ENCODE measurements around the gene TULP4. TPM values are rescaled to one million over a fixed set of nuclear protein-coding genes. Genes with fewer than 3 reads are reported as not detected.
"Not testable (repeated sequence)": the region's sequence is repeated elsewhere in the genome, so short reads cannot be mapped to it uniquely, and the experiment has no call there.

TULP4 gene
- total and polyA plus RNA-seq, 7 experiments from 2014 or later, result 33.3 to 79.0 (median 51.8) TPM

DNA sequence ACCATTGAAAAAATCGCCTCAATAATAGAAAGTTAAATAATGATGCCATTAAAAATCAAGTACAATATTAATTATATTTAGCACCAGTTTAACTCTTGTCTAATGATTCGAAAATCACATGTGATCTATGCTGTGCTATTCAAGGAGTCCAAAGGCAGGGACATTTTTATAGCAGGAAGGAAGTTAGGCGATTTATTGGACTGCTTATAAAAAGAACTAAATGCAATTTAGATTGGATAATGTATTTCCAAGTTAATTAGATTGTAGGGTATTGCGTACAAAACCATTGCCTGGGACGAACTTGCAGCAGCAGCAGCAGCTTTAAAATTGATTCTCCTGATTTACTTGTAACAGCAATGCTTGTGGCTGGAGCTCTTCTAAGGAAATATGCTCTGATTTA, 160.2 kb downstream of the TULP4 start:
- Mint-ChIP-seq H3K27me3 (no peaks in the 10 kb centered on the region), H3K36me3 (peaks cover 6 to 55% (median 49%) of the 10 kb centered on the region in 5 donors), H3K4me3 (no peak overlapping the region), H3K4me1 (no peaks in the 10 kb centered on the region), H3K27ac (no peak overlapping the region), H3K9me3 (peaks cover 0 to 1% (median 0%) of the 10 kb centered on the region in 11 donors)
- no peaks in the 10 kb centered on the region for H3K27me3 ChIP-seq (ENCODE audit: control insufficient read depth in 2 of 2, insufficient read depth in 2 of 2, low read length in 2 of 2)
- ChIA-PET CTCF (no interaction called here), POLR2A (no interaction called here)
- intact Hi-C loops (cut with micrococcal nuclease), result no loop called here
- no peak overlapping the region for H3K27ac ChIP-seq (ENCODE audit: low read depth, low read length)
- no peak for DNase-seq
- peaks cover 0 to 3% (median 0%) of the 10 kb centered on the region in 3 experiments for H3K36me3 ChIP-seq (ENCODE audit: control insufficient read depth in 2 of 3, insufficient read depth in 3 of 3, low read length in 3 of 3)
- no peaks in the 10 kb centered on the region for H3K9me3 ChIP-seq (ENCODE audit: control insufficient read depth in 2 of 3, low read length in 3 of 3)
- no peak for ATAC-seq
- no peak overlapping the region for H3K4me3 ChIP-seq (ENCODE audit: low read length)
- H3K4me1 ChIP-seq (ENCODE audit: control insufficient read depth in 2 of 2, insufficient read depth in 2 of 2, low read length in 2 of 2), result no peaks in the 10 kb centered on the region

DNA sequence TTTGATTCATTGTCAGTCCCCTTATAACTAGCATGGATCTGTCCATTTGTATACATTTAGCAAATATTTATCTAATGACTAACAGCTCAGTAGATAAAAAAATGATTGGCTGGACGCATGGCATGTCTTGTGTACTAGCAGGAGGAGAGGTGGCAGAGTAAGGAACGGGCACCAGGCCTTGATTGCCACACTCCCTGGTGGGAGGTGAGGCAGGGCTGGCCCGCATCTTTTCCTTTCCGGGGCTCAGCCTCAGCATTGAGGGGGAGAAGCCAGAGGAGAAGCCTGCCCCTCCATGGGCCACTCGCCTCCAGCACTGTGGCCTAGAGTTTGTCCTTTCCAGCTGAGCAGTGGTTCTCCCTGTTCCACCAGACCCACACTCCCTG, 162.7 kb downstream of the TULP4 start:
- Mint-ChIP-seq H3K36me3 (peaks cover 7 to 51% (median 49%) of the 10 kb centered on the region in 5 donors), H3K27me3 (no peaks in the 10 kb centered on the region), H3K4me3 (no peak overlapping the region), H3K9me3 (peaks cover 0 to 1% (median 0%) of the 10 kb centered on the region in 11 donors), H3K4me1 (no peaks in the 10 kb centered on the region), H3K27ac (no peak overlapping the region)
- no peak overlapping the region for H3K27ac ChIP-seq (ENCODE audit: low read depth, low read length)
- CTCF ChIA-PET, result no interaction called here
- intact Hi-C loops (cut with micrococcal nuclease), result no loop called here
- no peaks in the 10 kb centered on the region for H3K4me1 ChIP-seq (ENCODE audit: control insufficient read depth in 2 of 2, insufficient read depth in 2 of 2, low read length in 2 of 2)
- ATAC-seq (no peak), DNase-seq (no peak)
- no peak overlapping the region for H3K4me3 ChIP-seq (ENCODE audit: low read length)
- H3K27me3 ChIP-seq (ENCODE audit: control insufficient read depth in 2 of 2, insufficient read depth in 2 of 2, low read length in 2 of 2), result no peaks in the 10 kb centered on the region
- H3K36me3 ChIP-seq (ENCODE audit: control insufficient read depth in 2 of 3, insufficient read depth in 3 of 3, low read length in 3 of 3), result peaks cover 0 to 8% (median 0%) of the 10 kb centered on the region in 3 experiments
- POLR2A ChIA-PET, result no interaction called here
- no peaks in the 10 kb centered on the region for H3K9me3 ChIP-seq (ENCODE audit: control insufficient read depth in 2 of 3, low read length in 3 of 3)

DNA sequence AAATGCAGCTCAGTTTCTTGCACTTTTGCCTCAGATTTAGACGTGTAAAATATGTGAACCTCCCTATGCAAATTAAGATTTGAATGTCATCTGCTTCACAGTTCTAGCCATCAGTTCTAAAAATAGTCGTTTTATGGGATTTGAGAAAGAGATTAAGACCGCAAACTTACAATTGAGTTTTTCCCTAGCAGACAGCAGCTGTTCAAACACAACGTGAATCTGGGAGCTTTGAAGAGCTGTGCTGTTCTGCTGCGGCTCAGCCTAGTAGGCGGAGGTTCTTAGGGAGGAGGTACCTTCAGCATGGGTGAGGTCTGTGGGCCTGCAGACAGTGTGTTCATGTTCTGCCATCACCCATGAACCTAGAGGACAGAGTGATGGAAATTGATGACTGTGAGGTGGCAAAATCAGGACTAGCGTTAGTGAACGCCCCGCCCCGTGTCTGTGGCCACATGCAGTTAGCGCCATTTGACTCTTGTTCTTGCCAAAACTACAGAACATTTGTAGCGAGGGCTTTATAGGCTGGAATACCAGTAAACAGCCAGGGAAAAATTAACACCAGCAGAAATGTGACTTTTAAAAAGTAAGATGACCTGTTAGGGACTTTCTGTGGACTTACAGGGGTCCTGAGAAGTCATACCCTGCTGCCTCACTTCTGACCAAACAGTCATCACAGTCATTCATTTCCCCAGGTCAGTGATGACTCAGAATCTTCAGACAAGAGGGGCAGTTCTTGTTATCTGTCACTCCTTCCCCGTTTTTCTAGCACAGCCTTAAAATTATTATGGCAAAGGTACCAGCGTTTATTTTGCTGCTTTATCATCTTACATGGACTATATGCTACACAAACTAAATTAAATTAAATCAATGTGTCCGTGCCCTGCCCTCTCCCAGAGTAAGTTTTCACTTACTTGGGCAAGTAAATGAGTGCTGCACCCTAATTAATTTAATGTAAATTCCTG, 163.4 kb downstream of the TULP4 start:
- Histone ChIP-seq H3K27ac (ENCODE audit: low read depth, low read length) (no peak overlapping the region), H3K36me3 (ENCODE audit: control insufficient read depth in 2 of 3, insufficient read depth in 3 of 3, low read length in 3 of 3) (peaks cover 0 to 14% (median 0%) of the 10 kb centered on the region in 3 experiments), H3K4me3 (ENCODE audit: low read length) (no peak overlapping the region), H3K27me3 (ENCODE audit: control insufficient read depth in 2 of 2, insufficient read depth in 2 of 2, low read length in 2 of 2) (no peaks in the 10 kb centered on the region), H3K4me1 (ENCODE audit: control insufficient read depth in 2 of 2, insufficient read depth in 2 of 2, low read length in 2 of 2) (no peaks in the 10 kb centered on the region), H3K9me3 (ENCODE audit: control insufficient read depth in 2 of 3, low read length in 3 of 3) (no peaks in the 10 kb centered on the region)
- POLR2A ChIA-PET, result no interaction called here
- Mint-ChIP-seq H3K9me3 (peaks cover 0 to 1% (median 0%) of the 10 kb centered on the region in 11 donors), H3K4me1 (no peaks in the 10 kb centered on the region), H3K27ac (peak overlapping the region in 1 of 9 donors; percentile 1), H3K27me3 (no peaks in the 10 kb centered on the region), H3K36me3 (peaks cover 7 to 52% (median 47%) of the 10 kb centered on the region in 5 donors), H3K4me3 (no peak overlapping the region)
- intact Hi-C loops (cut with micrococcal nuclease), result no loop called here
- ATAC-seq (no peak), DNase-seq (no peak)
- CTCF ChIA-PET, result no interaction called here

DNA sequence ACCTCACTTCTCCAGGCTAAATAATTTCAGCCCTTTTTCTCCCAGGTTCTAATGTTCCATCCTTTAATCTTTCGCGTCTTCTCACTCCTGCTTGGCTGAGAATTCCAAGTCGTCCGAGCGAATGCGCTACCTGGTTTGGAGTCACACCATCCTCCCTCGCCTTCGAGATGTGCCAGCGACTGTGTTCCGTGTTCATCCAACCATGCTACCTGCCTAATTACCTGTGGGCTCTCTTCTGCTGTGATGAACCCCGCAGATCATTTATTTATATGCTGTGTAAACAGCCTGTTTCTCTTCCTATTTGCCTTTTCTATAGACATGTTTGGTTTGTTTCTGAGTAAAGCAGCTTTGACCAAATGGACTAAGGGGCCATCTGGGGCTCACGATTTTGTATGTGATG, 164.1 kb downstream of the TULP4 start:
- no peak overlapping the region for H3K4me3 ChIP-seq (ENCODE audit: low read length)
- DNase-seq (no peak), ATAC-seq (no peak)
- ChIA-PET POLR2A (no interaction called here), CTCF (no interaction called here)
- H3K4me3 Mint-ChIP-seq, result no peak overlapping the region
- H3K4me1 ChIP-seq (ENCODE audit: control insufficient read depth in 2 of 2, insufficient read depth in 2 of 2, low read length in 2 of 2), result no peaks in the 10 kb centered on the region
- H3K27me3 Mint-ChIP-seq, result no peaks in the 10 kb centered on the region
- no peaks in the 10 kb centered on the region for H3K9me3 ChIP-seq (ENCODE audit: control insufficient read depth in 2 of 3, low read length in 3 of 3)
- peaks cover 0 to 1% (median 0%) of the 10 kb centered on the region in 11 donors for H3K9me3 Mint-ChIP-seq
- H3K36me3 ChIP-seq (ENCODE audit: control insufficient read depth in 2 of 3, insufficient read depth in 3 of 3, low read length in 3 of 3), result peaks cover 0 to 22% (median 0%) of the 10 kb centered on the region in 3 experiments
- no peaks in the 10 kb centered on the region for H3K4me1 Mint-ChIP-seq
- intact Hi-C loops (cut with micrococcal nuclease), result no loop called here
- H3K27me3 ChIP-seq (ENCODE audit: control insufficient read depth in 2 of 2, insufficient read depth in 2 of 2, low read length in 2 of 2), result no peaks in the 10 kb centered on the region
- no peak overlapping the region for H3K27ac ChIP-seq (ENCODE audit: low read depth, low read length)
- H3K27ac Mint-ChIP-seq, result no peak overlapping the region
- peaks cover 7 to 58% (median 50%) of the 10 kb centered on the region in 5 donors for H3K36me3 Mint-ChIP-seq

DNA sequence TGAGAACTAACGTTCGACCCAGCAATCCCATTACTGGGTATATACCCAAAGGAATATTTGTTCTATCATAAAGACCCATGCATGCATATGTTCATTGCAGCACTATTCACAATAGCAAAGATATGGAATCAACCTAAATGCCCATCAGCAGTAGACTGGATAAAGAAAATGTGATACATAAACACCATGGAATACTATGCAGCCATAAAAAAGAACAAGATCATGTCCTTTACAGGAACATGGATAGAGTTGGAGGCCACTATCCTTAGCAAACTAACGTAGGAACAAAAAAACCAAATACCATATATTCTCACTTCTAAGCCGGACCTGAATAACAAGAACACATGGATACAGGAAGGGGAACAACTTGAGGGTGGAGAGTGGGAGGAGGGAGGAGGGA, 165.5 kb downstream of the TULP4 start:
- H3K27me3 ChIP-seq (ENCODE audit: control insufficient read depth in 2 of 2, insufficient read depth in 2 of 2, low read length in 2 of 2); H3K27ac Mint-ChIP-seq; intact Hi-C loops (cut with micrococcal nuclease); H3K9me3 ChIP-seq (ENCODE audit: control insufficient read depth in 2 of 3, low read length in 3 of 3); H3K27ac ChIP-seq (ENCODE audit: low read depth, low read length); H3K4me1 Mint-ChIP-seq; H3K4me3 Mint-ChIP-seq; CTCF ChIA-PET; ATAC-seq; H3K4me3 ChIP-seq (ENCODE audit: low read length); H3K9me3 Mint-ChIP-seq; DNase-seq; H3K27me3 Mint-ChIP-seq; H3K4me1 ChIP-seq (ENCODE audit: control insufficient read depth in 2 of 2, insufficient read depth in 2 of 2, low read length in 2 of 2); POLR2A ChIA-PET: not testable (repeated sequence)
- peaks cover 0 to 35% (median 0%) of the 10 kb centered on the region in 3 experiments for H3K36me3 ChIP-seq (ENCODE audit: control insufficient read depth in 2 of 3, insufficient read depth in 3 of 3, low read length in 3 of 3)
- H3K36me3 Mint-ChIP-seq, result peaks cover 11 to 68% (median 59%) of the 10 kb centered on the region in 5 donors

DNA sequence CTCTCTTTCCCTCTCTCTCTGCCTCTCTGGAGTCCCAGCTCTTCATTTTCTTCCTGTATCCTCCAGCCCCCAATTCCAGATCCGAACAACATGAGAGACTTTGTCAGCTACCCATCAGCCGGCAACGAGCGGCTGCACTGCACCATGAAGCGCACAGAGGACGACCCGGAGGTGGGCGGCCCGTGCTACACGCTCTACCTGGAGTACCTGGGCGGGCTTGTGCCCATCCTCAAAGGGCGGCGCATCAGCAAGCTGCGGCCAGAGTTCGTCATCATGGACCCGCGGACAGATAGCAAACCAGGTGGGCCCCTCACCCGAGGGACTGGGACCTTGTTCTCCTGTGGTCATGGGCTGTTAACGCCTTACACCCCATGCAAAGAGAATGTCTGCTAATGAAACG, 168.7 kb downstream of the TULP4 start:
- POLR2A ChIA-PET, result no interaction called here
- CTCF ChIA-PET, result no interaction called here
- H3K4me3 ChIP-seq (ENCODE audit: low read length), result no peak overlapping the region
- peaks cover 11 to 63% (median 38%) of the 10 kb centered on the region in 5 donors for H3K36me3 Mint-ChIP-seq
- no peak overlapping the region for H3K27ac ChIP-seq (ENCODE audit: low read depth, low read length)
- H3K27me3 ChIP-seq (ENCODE audit: control insufficient read depth in 2 of 2, insufficient read depth in 2 of 2, low read length in 2 of 2), result no peaks in the 10 kb centered on the region
- ATAC-seq (no peak), DNase-seq (no peak)
- H3K4me1 Mint-ChIP-seq, result no peaks in the 10 kb centered on the region
- no peaks in the 10 kb centered on the region for H3K4me1 ChIP-seq (ENCODE audit: control insufficient read depth in 2 of 2, insufficient read depth in 2 of 2, low read length in 2 of 2)
- no peaks in the 10 kb centered on the region for H3K27me3 Mint-ChIP-seq
- peaks cover 0 to 40% (median 0%) of the 10 kb centered on the region in 3 experiments for H3K36me3 ChIP-seq (ENCODE audit: control insufficient read depth in 2 of 3, insufficient read depth in 3 of 3, low read length in 3 of 3)
- intact Hi-C loops (cut with micrococcal nuclease), result no loop called here
- H3K27ac Mint-ChIP-seq, result no peak overlapping the region
- H3K4me3 Mint-ChIP-seq, result no peak overlapping the region
- no peaks in the 10 kb centered on the region for H3K9me3 Mint-ChIP-seq
- H3K9me3 ChIP-seq (ENCODE audit: control insufficient read depth in 2 of 3, low read length in 3 of 3), result no peaks in the 10 kb centered on the region

Measured in naive thymus-derived CD4-positive, alpha-beta T cell (primary cell).